ENCODE measurements around the gene RFX1. TPM values are rescaled to one million over a fixed set of nuclear protein-coding genes. Genes with fewer than 3 reads are reported as not detected.

Gene RFX1
- total and polyA plus RNA-seq, 9 of the 15 experiments (the other 6 are each of a cell fraction or from before 2014, with no cell fraction given): 0.14 to 19.3 (median 1.2) TPM

DNA sequence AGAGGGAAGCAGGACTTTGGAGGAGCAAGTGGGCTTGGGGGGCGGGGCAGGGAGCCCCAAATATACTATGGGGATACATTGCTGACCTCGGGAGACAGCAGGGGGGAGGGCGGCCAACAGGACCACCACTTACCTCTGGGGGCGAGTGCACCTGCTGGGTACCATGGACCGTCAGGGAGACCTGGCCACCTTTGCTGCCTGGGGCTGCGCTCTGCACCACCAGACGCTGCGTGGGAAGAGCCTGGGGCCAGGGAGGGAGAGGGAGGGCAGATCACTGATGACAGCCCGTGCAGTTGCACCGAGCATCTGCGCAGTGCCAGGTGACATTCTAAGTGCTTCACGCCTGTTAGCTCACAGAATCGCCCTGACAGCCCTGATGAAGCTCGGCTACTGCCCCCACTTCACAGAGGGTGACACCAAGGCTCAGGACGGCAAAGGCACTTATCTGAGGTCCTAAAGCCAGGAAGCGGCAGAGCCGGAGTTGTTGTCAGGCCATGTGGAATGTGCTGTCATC is 24.1 kb downstream of the RFX1 start (continued):
- TF ChIP-seq ZNF23 (CRISPR knock-in tag; IDR thresholded peaks at IDR 0.05) (no peak), ETS2 (tag; IDR thresholded peaks at IDR 0.05; ENCODE audit: borderline replicate concordance, poor library complexity, severe bottlenecking) (no peak)

DNA sequence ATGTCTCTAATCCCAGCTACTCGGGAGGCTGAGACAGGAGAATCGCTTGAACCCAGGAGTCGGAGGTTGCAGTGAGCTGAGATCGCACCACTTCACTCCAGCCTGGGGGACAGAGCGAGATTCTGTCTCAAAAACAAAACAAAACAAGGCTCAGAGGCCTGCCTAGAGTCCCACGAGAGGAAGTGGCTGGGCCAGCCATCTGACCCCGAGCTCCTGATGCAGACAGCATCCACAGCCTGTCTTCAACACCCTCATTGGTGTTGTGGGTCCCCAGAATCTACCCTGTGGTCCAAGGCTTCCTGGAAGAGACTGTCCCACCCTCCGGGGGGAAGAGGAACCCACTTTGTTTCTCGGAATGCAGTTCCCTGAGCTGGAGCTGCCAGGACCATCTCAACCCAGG is 24.7 kb downstream of the RFX1 start:
- H3K4me3 ChIP-seq: no peak overlapping the region
- intact Hi-C loops (cut with micrococcal nuclease) (no loop called here), in situ Hi-C loops (cut with MboI) (no loop called here)
- no peaks in the 10 kb centered on the region for H4K20me1 ChIP-seq (replicated peaks; ENCODE audit: control insufficient read depth, insufficient read depth, low read length)
- no TSS peak for BruUV-seq (replicated peaks)
- peaks cover 2% of the 10 kb centered on the region for H3K9me1 ChIP-seq (ENCODE audit: control insufficient read depth, insufficient read depth, low read length)
- no peaks in the 10 kb centered on the region for H3K9me3 ChIP-seq (replicated peaks; ENCODE audit: control insufficient read depth, insufficient read depth, low read depth, low read length)
- DNase-seq (ENCODE audit: extremely low read depth in 1 of 4, low spot score in 3 of 4) (no peak), FAIRE-seq (no peak), ATAC-seq (no peak)
- ChIA-PET POLR2A (no interaction called here), CTCF (ENCODE audit: low intra/inter-chr PET ratio) (no interaction called here)
- H3K27ac ChIP-seq (ENCODE audit: extremely low read depth, low read depth, low read length): no peak overlapping the region
- WGBS (ENCODE audit: insufficient coverage, low coverage, missing lambda C conversion rate): 87% methylated on average over 9 of the region's 9 CpGs
- H3K4me2 ChIP-seq (ENCODE audit: insufficient read depth, low read length): no peak overlapping the region
- H3K4me1 ChIP-seq (replicated peaks in 1 of 2; ENCODE audit: control insufficient read depth in 2 of 2, insufficient read depth in 2 of 2, low read length in 2 of 2): peaks cover 0 to 68% of the 10 kb centered on the region in 2 experiments; a peak in 2 of 5 replicates
- H3K36me3 ChIP-seq (ENCODE audit: control insufficient read depth, insufficient read depth, low read length): peaks cover 35% of the 10 kb centered on the region; the same call in 1 of the 3 replicates
- H3K79me2 ChIP-seq (ENCODE audit: control insufficient read depth, insufficient read depth, low read length): no peaks in the 10 kb centered on the region
- no peaks in the 10 kb centered on the region for H3K27me3 ChIP-seq (ENCODE audit: control insufficient read depth in 2 of 2, insufficient read depth in 2 of 2, low read length in 2 of 2)
- H2AFZ ChIP-seq (ENCODE audit: low read depth, low read length): no peak overlapping the region
- H3K9ac ChIP-seq (ENCODE audit: insufficient read depth in 1 of 2, low read depth in 2 of 2, low read length in 2 of 2): peak overlapping the region in 1 of 2 experiments; percentile 68; a peak in 2 of 4 replicates
- peak; percentile 74 for TF ChIP-seq PRDM10 (IDR thresholded peaks at IDR 0.05; ENCODE audit: partially characterized antibody)
- TF ChIP-seq NEUROD1 (IDR thresholded peaks at IDR 0.05; ENCODE audit: borderline replicate concordance, low read depth, low read length, partially characterized antibody): no peak
- TF ChIP-seq, protein P1, sequence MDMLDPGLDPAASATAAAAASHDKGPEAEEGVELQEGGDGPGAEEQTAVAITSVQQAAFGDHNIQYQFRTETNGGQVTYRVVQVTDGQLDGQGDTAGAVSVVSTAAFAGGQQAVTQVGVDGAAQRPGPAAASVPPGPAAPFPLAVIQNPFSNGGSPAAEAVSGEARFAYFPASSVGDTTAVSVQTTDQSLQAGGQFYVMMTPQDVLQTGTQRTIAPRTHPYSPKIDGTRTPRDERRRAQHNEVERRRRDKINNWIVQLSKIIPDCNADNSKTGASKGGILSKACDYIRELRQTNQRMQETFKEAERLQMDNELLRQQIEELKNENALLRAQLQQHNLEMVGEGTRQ (CRISPR knock-in tag; IDR thresholded peaks at IDR 0.05): no peak
- TF ChIP-seq C11orf30 (IDR thresholded peaks at IDR 0.05; ENCODE audit: low read depth): no peak
- no peak for TF ChIP-seq HOXB6 (CRISPR knock-in tag; IDR thresholded peaks at IDR 0.05; ENCODE audit: borderline replicate concordance)
- TF ChIP-seq, protein P2, sequence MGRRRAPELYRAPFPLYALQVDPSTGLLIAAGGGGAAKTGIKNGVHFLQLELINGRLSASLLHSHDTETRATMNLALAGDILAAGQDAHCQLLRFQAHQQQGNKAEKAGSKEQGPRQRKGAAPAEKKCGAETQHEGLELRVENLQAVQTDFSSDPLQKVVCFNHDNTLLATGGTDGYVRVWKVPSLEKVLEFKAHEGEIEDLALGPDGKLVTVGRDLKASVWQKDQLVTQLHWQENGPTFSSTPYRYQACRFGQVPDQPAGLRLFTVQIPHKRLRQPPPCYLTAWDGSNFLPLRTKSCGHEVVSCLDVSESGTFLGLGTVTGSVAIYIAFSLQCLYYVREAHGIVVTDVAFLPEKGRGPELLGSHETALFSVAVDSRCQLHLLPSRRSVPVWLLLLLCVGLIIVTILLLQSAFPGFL (CRISPR knock-in tag; IDR thresholded peaks at IDR 0.05): no peak
- no peak for TF ChIP-seq ZNF140 (CRISPR knock-in tag; IDR thresholded peaks at IDR 0.05)
